Kidney epithelial cell (primary cell): Measurements from ENCODE around the gene SLC48A1. TPM values are rescaled to one million over a fixed set of nuclear protein-coding genes. Genes with fewer than 3 reads are reported as not detected.

Source experiments
- DNase-seq: peaks from one replicate; pipeline ENCODE4 v3.0.0-alpha.2; 2010; ENCODE audit warnings: low read depth
- H3K27me3 ChIP-seq: 2 replicates; pipeline ENCODE4 v1.6.0; 2011; ENCODE audit warnings: low read length; ENCODE audit not compliant: control insufficient read depth, insufficient read depth
- H3K36me3 ChIP-seq: 2 replicates; pipeline ENCODE4 v1.5.1; 2011; ENCODE audit warnings: low read length; ENCODE audit not compliant: control insufficient read depth, insufficient read depth
- H3K4me3 ChIP-seq: 2 replicates; pipeline ENCODE4 v1.5.1; 2011; ENCODE audit warnings: low read depth, mild to moderate bottlenecking, control low read depth, low read length
- CTCF ChIP-seq: IDR thresholded peaks from 2 replicates; pipeline ENCODE4 v1.5.1; 2011; ENCODE audit warnings: mild to moderate bottlenecking, moderate library complexity, low read length, control low read depth, inconsistent platforms; ENCODE audit not compliant: insufficient read depth, poor library complexity, severe bottlenecking
- total RNA-seq: library from RNA; depleted of rRNA; stranded (reverse); fragments of >200 nt; gene quantifications from 2 replicates; pipeline ENCODE4 v1.2.3, GENCODE V29; 2015

Gene SLC48A1
- total RNA-seq, 1 donor from 2014 or later = 26.5 TPM

DNA sequence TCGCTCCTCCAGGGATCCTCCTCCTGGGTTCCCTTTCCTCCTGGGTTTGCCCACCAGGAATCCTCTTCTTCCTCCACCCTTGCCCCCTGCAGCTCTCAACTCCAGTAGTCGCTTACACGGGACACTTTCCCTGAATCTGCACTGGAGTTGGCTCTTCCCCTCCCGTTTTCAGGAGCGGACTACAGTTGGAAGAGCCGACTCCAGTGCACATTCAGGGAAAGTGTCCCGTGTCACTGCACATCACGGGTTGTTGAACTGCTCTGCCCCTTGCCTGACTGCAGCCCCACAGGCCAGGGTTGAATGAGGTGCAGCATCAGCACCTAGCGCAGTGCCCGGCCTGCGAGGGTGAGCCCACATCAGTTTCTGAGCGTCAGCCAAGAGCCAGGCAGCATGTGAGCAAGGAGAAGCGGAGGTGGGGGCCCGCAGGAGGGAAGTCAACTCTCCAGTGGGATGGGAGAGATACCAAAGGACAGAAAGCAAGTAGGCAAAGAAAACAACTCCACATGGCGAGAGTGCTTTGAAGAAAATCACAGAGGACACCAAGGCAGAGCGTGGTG, 27.5 kb upstream of the SLC48A1 start:
- no peak for TF ChIP-seq CTCF
- peaks cover 9% of the 10 kb centered on the region for H3K27me3 ChIP-seq
- DNase-seq = no peak
- H3K4me3 ChIP-seq = no peak overlapping the region
- H3K36me3 ChIP-seq = no peaks in the 10 kb centered on the region

- TF ChIP-seq CTCF = no peak
- H3K4me3 ChIP-seq = no peak overlapping the region
- DNase-seq = no peak
- peaks cover 9% of the 10 kb centered on the region for H3K27me3 ChIP-seq
- no peaks in the 10 kb centered on the region for H3K36me3 ChIP-seq
Observed at GRCh38 chr12:47746073-47746472, 27.0 kb upstream of the SLC48A1 start.

- no peaks in the 10 kb centered on the region for H3K36me3 ChIP-seq
- H3K4me3 ChIP-seq = no peak overlapping the region
- DNase-seq = no peak
- TF ChIP-seq CTCF = no peak
- H3K27me3 ChIP-seq = peaks cover 9% of the 10 kb centered on the region
Observed at GRCh38 chr12:47746523-47746922, 26.5 kb upstream of the SLC48A1 start.

DNA sequence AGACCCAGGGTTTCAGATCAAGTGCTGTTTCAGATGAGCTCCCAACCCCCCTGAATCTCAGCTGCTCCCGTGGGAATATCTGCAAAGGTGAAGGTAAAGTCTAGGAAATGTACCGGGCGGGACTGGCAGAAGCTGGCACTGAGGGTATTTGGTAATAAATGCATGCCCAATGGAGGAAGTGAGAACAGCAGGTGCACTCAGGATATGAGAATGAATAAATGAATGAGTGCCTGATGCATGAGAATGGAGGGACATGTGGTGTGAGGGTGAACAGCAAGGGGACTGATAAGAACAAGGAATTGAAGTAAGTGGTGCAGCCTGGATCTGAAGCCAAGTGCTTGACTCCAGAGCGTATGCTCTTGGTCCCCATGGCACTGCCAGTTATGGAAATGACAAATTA, 25.9 kb upstream of the SLC48A1 start:
- no peak for TF ChIP-seq CTCF
- peaks cover 9% of the 10 kb centered on the region for H3K27me3 ChIP-seq
- no peak overlapping the region for H3K4me3 ChIP-seq
- H3K36me3 ChIP-seq = no peaks in the 10 kb centered on the region
- DNase-seq = no peak

DNA sequence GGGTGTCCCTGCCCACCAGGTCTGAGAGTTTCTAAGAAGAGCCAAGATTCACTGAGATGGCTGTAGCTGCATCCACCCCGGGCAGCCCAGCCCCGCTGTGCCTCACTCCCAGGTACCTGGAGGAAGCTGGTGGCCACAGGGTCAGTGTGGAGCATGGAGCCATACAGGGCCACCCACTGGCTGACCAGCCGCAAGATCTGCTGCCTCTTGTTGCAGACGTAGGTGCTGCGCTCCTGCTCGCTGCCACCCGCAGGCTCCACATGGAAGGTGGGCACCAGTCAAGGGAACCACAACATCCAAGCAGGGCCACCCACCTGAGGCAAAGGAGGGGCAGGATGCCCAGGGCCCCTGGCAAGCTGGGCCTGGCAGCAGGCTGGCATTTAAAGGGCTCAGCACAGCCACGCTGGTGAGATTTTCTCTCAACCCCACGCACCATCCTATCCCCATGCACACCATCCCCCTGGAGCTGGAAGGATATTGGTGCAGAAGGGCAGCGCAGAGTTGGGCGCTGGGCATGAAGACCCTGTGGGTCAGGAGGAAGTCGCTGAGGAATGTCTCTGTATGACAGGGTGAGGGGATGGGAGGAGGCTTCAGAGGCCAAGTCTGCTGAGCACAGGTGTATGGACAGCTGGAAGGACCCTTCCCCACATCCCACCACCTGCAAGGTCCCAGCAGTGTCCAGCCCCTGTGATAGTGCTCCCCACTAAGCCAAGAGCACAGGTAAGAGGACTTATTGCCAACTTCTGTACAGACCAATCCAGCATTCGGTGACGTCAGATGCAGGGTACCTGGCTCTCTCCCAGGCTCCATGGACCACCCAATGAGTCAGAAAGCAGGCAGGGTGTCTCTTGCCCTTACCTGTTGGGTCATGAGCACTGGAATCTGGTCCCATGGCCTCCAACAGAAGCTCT, 25.2 kb upstream of the SLC48A1 start:
- Histone ChIP-seq H3K4me3 (no peak overlapping the region), H3K27me3 (peaks cover 9% of the 10 kb centered on the region), H3K36me3 (no peaks in the 10 kb centered on the region)
- no peak for DNase-seq
- no peak for TF ChIP-seq CTCF
